Choroid plexus epithelial cell (primary cell): Measurements from ENCODE around the gene STAT1.
"Not testable (repeated sequence)": the region's sequence is repeated elsewhere in the genome, so short reads cannot be mapped to it uniquely, and the experiment has no call there.

Experiments used
- DNase-seq: peaks from one replicate; pipeline ENCODE4 v3.0.0-alpha.2; 2010; ENCODE audit warnings: low read depth
- H3K4me3 ChIP-seq: 2 replicates; pipeline ENCODE4 v1.5.1; 2011; ENCODE audit warnings: low read depth, mild to moderate bottlenecking, control low read depth, low read length, moderate library complexity
- CTCF ChIP-seq: conservative IDR thresholded peaks from 2 replicates; pipeline ENCODE4 v1.5.1; 2011; ENCODE audit warnings: low read depth, mild to moderate bottlenecking, control low read depth, inconsistent platforms, low read length, moderate library complexity

Gene STAT1

GRCh38 chr2:190996947-190997346 lies 17.0 kb downstream of the STAT1 start:
- H3K4me3 ChIP-seq, result no peak overlapping the region
- DNase-seq, result no peak
- TF ChIP-seq CTCF, result no peak

GRCh38 chr2:190996338-190996946 lies 17.5 kb downstream of the STAT1 start:
- no peak overlapping the region for H3K4me3 ChIP-seq
- peak; percentile 60 for DNase-seq
- peak; percentile 85 for TF ChIP-seq CTCF

- not testable (repeated sequence) for H3K4me3 ChIP-seq, DNase-seq
Measured at GRCh38 chr2:190995315-190995714, 18.7 kb downstream of the STAT1 start.

GRCh38 chr2:190994148-190994547 lies 19.8 kb downstream of the STAT1 start:
- TF ChIP-seq CTCF, result no peak
- DNase-seq, result no peak
- no peak overlapping the region for H3K4me3 ChIP-seq

- DNase-seq, result no peak
- no peak overlapping the region for H3K4me3 ChIP-seq
- TF ChIP-seq CTCF, result no peak
Measured at GRCh38 chr2:190993292-190993643, 20.7 kb downstream of the STAT1 start.

GRCh38 chr2:190990132-190990531 lies 23.8 kb downstream of the STAT1 start:
- H3K4me3 ChIP-seq, result no peak overlapping the region
- no peak for TF ChIP-seq CTCF

GRCh38 chr2:190988910-190989309 lies 25.1 kb downstream of the STAT1 start:
- no peak overlapping the region for H3K4me3 ChIP-seq
- TF ChIP-seq CTCF, result no peak
- DNase-seq, result no peak

More at GRCh38 chr2:190990132-190990531, 23.8 kb downstream of the STAT1 start:
- DNase-seq, result no peak

- no peak for DNase-seq
- no peak for TF ChIP-seq CTCF
- H3K4me3 ChIP-seq, result no peak overlapping the region
Measured at GRCh38 chr2:190987938-190988337, 26.0 kb downstream of the STAT1 start.
